H9 (cell line): ENCODE results near the gene ANTXRL. TPM values are rescaled to one million over a fixed set of nuclear protein-coding genes. Genes with fewer than 3 reads are reported as not detected.
"Not testable (repeated sequence)": the region's sequence is repeated elsewhere in the genome, so short reads cannot be mapped to it uniquely, and the experiment has no call there.

Experiments used
- DNase-seq: peaks from one replicate; pipeline ENCODE4 v3.0.0-alpha.2; 2017
- H2AFZ ChIP-seq: one replicate; pipeline ENCODE4 v1.6.1; 2013; ENCODE audit warnings: mild to moderate bottlenecking, low read length, control low read depth, moderate library complexity
- H2AK5ac ChIP-seq: 2 replicates; pipeline ENCODE4 v1.6.1; 2013; ENCODE audit warnings: low read length, control low read depth, mixed read lengths; ENCODE audit not compliant: insufficient read length
- H2BK120ac ChIP-seq: one replicate; pipeline ENCODE4 v1.6.1; 2013; ENCODE audit warnings: low read depth, mild to moderate bottlenecking, low read length, control low read depth, inconsistent platforms; ENCODE audit not compliant: poor library complexity, severe bottlenecking
- H2BK12ac ChIP-seq: 2 replicates; pipeline ENCODE4 v1.6.1; 2013; ENCODE audit warnings: low read length, control low read depth, mixed read lengths, low read depth; ENCODE audit not compliant: insufficient read length
- H2BK15ac ChIP-seq: 2 replicates; pipeline ENCODE4 v1.6.1; 2013; ENCODE audit warnings: low read depth, low read length, control low read depth
- H2BK20ac ChIP-seq: one replicate; pipeline ENCODE4 v1.6.1; 2013; ENCODE audit warnings: low read depth, mild to moderate bottlenecking, low read length, control low read depth, inconsistent platforms; ENCODE audit not compliant: poor library complexity, severe bottlenecking
- H2BK5ac ChIP-seq: 2 replicates; pipeline ENCODE4 v1.6.1; 2013; ENCODE audit warnings: low read length, control low read depth, mixed read lengths; ENCODE audit not compliant: insufficient read length
- H3K14ac ChIP-seq: 2 replicates; pipeline ENCODE4 v1.6.1; 2013; ENCODE audit warnings: low read length, control low read depth; ENCODE audit not compliant: insufficient read depth
- H3K18ac ChIP-seq: 2 replicates; pipeline ENCODE4 v1.6.1; 2013; ENCODE audit warnings: low read depth, mild to moderate bottlenecking, mixed read lengths, low read length, control low read depth; ENCODE audit not compliant: insufficient read length
- H3K23ac ChIP-seq: 2 replicates; pipeline ENCODE4 v1.6.1; 2013; ENCODE audit warnings: low read length, control low read depth, mixed read lengths, low read depth; ENCODE audit not compliant: insufficient read length
- H3K23me2 ChIP-seq: 2 replicates; pipeline ENCODE4 v1.6.1; 2013; ENCODE audit warnings: low read depth, mild to moderate bottlenecking, mixed read lengths, low read length, control low read depth; ENCODE audit not compliant: insufficient read length, poor library complexity, severe bottlenecking
- H3K27ac ChIP-seq: 2 replicates; pipeline ENCODE4 v1.5.1; 2013; ENCODE audit warnings: low read length, control low read depth, mixed read lengths, low read depth; ENCODE audit not compliant: insufficient read length
- H3K27me3 ChIP-seq: 2 replicates; pipeline ENCODE4 v1.6.1; 2013; ENCODE audit warnings: low read length, control low read depth, inconsistent platforms; ENCODE audit not compliant: insufficient read depth
- H3K4ac ChIP-seq: 2 replicates; pipeline ENCODE4 v1.6.1; 2013; ENCODE audit warnings: low read depth, mild to moderate bottlenecking, control low read depth, inconsistent platforms, low read length, moderate library complexity
- H3K4me1 ChIP-seq: 2 replicates; pipeline ENCODE4 v1.6.1; 2013; ENCODE audit warnings: low read length, control low read depth, inconsistent platforms; ENCODE audit not compliant: insufficient read depth
- H3K4me2 ChIP-seq: 2 replicates; pipeline ENCODE4 v1.6.1; 2013; ENCODE audit warnings: low read length, control low read depth, mixed read lengths; ENCODE audit not compliant: insufficient read length, insufficient read depth
- H3K56ac ChIP-seq: 2 replicates; pipeline ENCODE4 v1.6.1; 2013; ENCODE audit warnings: low read depth, mild to moderate bottlenecking, mixed read lengths, low read length, control low read depth; ENCODE audit not compliant: insufficient read length
- H3K79me1 ChIP-seq: 2 replicates; pipeline ENCODE4 v1.6.1; 2013; ENCODE audit warnings: low read depth, mild to moderate bottlenecking, moderate library complexity, low read length, control low read depth, inconsistent platforms; ENCODE audit not compliant: insufficient read depth, poor library complexity, severe bottlenecking
- H3K79me2 ChIP-seq: 2 replicates; pipeline ENCODE4 v1.6.1; 2013; ENCODE audit warnings: low read length, control low read depth, inconsistent platforms; ENCODE audit not compliant: insufficient read depth
- H3K9ac ChIP-seq: 2 replicates; pipeline ENCODE4 v1.6.1; 2013; ENCODE audit warnings: low read length, control low read depth, mixed read lengths; ENCODE audit not compliant: insufficient read length; ENCODE audit errors: extremely low read depth
- H3K9me3 ChIP-seq: one replicate; pipeline ENCODE4 v1.6.1; 2013; ENCODE audit warnings: low read depth, low read length, inconsistent platforms; ENCODE audit not compliant: control insufficient read depth
- H3T11ph ChIP-seq: one replicate; pipeline ENCODE4 v1.6.1; 2013; ENCODE audit warnings: mild to moderate bottlenecking, low read length, control low read depth, inconsistent platforms
- H4K20me1 ChIP-seq: one replicate; pipeline ENCODE4 v1.6.1; 2013; ENCODE audit not compliant: control insufficient read depth, insufficient read length, insufficient read depth
- H4K5ac ChIP-seq: 2 replicates; pipeline ENCODE4 v1.6.1; 2013; ENCODE audit warnings: low read depth, mild to moderate bottlenecking, mixed read lengths, low read length, control low read depth; ENCODE audit not compliant: insufficient read length
- H4K8ac ChIP-seq: replicated peaks from 2 replicates; pipeline ENCODE4 v1.6.1; 2013; ENCODE audit warnings: low read length, control low read depth, mixed read lengths, low read depth; ENCODE audit not compliant: insufficient read length
- H4K91ac ChIP-seq: 2 replicates; pipeline ENCODE4 v1.6.1; 2013; ENCODE audit warnings: low read depth, mild to moderate bottlenecking, moderate library complexity, mixed read lengths, low read length, control low read depth; ENCODE audit not compliant: insufficient read length
- H3K27ac Mint-ChIP-seq, 3 experiments: 2 replicates in 2 of 3; 3 replicates in 1 of 3; pipeline ENCODE4 v1.8.0; 2020 to 2021; ENCODE audit warnings: mixed read lengths in 3 of 3, mild to moderate bottlenecking in 1 of 3, moderate library complexity in 1 of 3
- H3K27me3 Mint-ChIP-seq: 2 replicates; pipeline ENCODE4 v1.8.0; 2021; ENCODE audit warnings: low read depth, mild to moderate bottlenecking, moderate library complexity, mixed read lengths
- H3K36me3 Mint-ChIP-seq, 3 experiments: 2 replicates in 2 of 3; 3 replicates in 1 of 3; pipeline ENCODE4 v1.8.0; 2020 to 2021; ENCODE audit warnings: low read depth in 3 of 3, mixed read lengths in 3 of 3; ENCODE audit not compliant: insufficient read depth in 1 of 3
- H3K4me1 Mint-ChIP-seq, 2 experiments: 2 replicates each; pipeline ENCODE4 v1.8.0; 2020; ENCODE audit warnings: mixed read lengths in 2 of 2
- H3K4me3 Mint-ChIP-seq, 2 experiments: 2 replicates in 1 of 2; 3 replicates in 1 of 2; pipeline ENCODE4 v1.8.0; 2020 to 2021; ENCODE audit warnings: mild to moderate bottlenecking in 2 of 2, mixed read lengths in 2 of 2, moderate library complexity in 1 of 2
- H3K9me3 Mint-ChIP-seq, 2 experiments: 2 replicates in 1 of 2; 3 replicates in 1 of 2; pipeline ENCODE4 v1.8.0; 2020; ENCODE audit warnings: mild to moderate bottlenecking in 2 of 2, mixed read lengths in 2 of 2, moderate library complexity in 1 of 2
- CTCF ChIP-seq: fragments of 200-600 bp; sonication (generic); conservative IDR thresholded peaks from 3 replicates; pipeline ENCODE4 v1.8.0; 2021; ENCODE audit warnings: antibody characterized with exemption, mild to moderate bottlenecking
- WGBS: extraction: QIAGEN DNeasy Blood & Tissue Kit; methylation state at CpG from one replicate; pipeline ENCODE4 v1.1.7; 2013; ENCODE audit warnings: missing lambda C conversion rate, low lambda C conversion rate, mixed read lengths; ENCODE audit not compliant: insufficient read length; ENCODE audit errors: extremely low coverage; 5-methylcytosine and 5-hydroxymethylcytosine counted together
- total RNA-seq: library from RNA; stranded (reverse); gene quantifications from 2 replicates; pipeline ENCODE4 v1.2.1, GENCODE V29; 2021

The ANTXRL gene
- total RNA-seq, 1 experiment from 2014 or later: not detected

DNA sequence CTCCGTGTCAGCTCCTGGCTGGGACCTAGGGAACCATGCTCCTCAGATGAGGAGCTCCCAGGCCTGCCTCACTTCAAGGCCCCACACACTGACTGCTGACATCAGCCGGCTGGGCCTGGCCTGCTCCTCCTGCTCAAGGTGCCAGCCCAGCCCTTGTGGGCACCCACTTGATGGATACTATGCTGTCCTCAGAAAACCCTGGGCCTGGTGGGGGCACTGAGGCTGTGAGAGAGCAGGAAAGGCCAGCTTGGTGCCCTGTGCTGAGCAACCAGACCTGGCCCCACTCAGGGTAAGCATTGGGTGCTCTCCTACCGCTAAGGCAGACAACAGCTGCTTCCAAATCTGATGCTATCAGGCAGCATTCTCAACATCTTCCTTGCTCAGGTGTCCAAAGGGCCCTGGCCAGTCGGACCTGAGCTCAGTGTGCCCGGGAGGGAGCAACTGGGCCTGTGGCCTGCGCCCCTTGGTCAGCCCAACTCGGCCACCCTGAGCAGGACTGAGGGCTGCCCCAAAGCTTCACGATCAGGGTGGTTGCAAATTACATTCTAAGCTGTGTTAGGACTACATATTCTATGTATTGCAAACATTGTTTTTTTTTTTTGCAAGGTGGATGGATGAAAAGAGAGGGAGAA, 21.9 kb upstream of the ANTXRL start:
- peaks cover 3 to 4% of the 10 kb centered on the region in 2 experiments; a peak in 1 of 4 replicates for H3K4me1 Mint-ChIP-seq
- no CpG with 5 or more reads among the region's 8 CpGs for WGBS
- H3K27me3 Mint-ChIP-seq: no peaks in the 10 kb centered on the region; the same call in 1 of the 2 replicates
- Histone ChIP-seq H3K4ac (no peak overlapping the region), H3K9me3 (no peaks in the 10 kb centered on the region), H2AFZ (no peak overlapping the region), H4K8ac (no peak overlapping the region), H2BK120ac (no peak overlapping the region), H2BK15ac (no peak overlapping the region), H2BK5ac (no peak overlapping the region), H2BK20ac (no peak overlapping the region), H3K23ac (no peak overlapping the region), H2AK5ac (no peak overlapping the region), H3K18ac (no peak overlapping the region), H3T11ph (no peak overlapping the region), H3K9ac (no peak overlapping the region), H3K79me2 (no peaks in the 10 kb centered on the region), H4K20me1 (peaks cover 3% of the 10 kb centered on the region), H4K5ac (no peak overlapping the region), H3K23me2 (no peaks in the 10 kb centered on the region), H3K14ac (no peak overlapping the region), H3K79me1 (no peaks in the 10 kb centered on the region), H3K27ac (no peak overlapping the region), H4K91ac (no peak overlapping the region), H3K4me2 (no peak overlapping the region), H3K27me3 (no peaks in the 10 kb centered on the region), H3K4me1 (no peaks in the 10 kb centered on the region), H3K56ac (no peak overlapping the region), H2BK12ac (no peak overlapping the region)
- no peak overlapping the region; a peak in 1 of 7 replicates for H3K27ac Mint-ChIP-seq
- H3K4me3 Mint-ChIP-seq: no peak overlapping the region
- peak; percentile 15 for DNase-seq
- H3K9me3 Mint-ChIP-seq: no peaks in the 10 kb centered on the region; a peak in 1 of 5 replicates
- TF ChIP-seq CTCF: no peak
- H3K36me3 Mint-ChIP-seq: no peaks in the 10 kb centered on the region

DNA sequence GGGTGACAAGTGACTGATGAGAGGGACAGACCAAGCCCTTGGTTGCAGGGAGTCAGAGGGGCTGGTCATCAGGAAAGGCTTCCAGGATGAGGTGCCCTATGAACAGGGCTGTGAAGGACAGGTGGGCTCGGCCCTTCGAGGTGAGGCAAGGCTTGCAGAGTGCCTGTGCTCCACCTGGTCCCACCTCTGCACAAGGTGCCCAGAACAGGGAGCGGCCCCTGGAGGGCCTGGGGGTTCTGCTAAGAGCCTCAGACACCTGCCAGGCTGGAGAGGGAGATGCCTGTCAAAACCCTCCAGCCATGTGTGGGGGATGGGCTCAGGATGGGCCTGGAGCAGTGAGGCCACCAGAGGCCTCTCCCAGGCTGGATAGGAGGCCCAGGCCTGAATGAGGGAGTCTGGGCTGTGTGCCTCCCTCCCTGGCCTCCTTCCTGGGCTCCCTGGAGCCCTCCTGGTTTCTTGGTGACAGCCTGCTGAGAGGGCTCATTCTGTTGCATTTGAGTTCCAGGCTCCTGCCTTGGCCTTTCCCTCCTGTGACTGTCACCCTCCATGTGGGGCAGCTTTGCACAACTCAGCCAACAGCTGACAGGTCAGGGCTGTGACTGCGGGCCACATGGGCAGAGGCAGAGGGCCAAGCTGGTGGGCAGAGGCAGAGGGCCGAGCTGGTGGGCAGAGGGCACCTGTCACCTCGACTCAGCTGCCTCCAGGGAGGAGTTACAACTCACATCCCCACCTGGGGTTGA, 21.1 kb upstream of the ANTXRL start:
- H3K56ac ChIP-seq, H3K14ac ChIP-seq, H3K36me3 Mint-ChIP-seq, H3K4me1 ChIP-seq, H2AFZ ChIP-seq, H3K27me3 Mint-ChIP-seq, H3K9me3 Mint-ChIP-seq, H3K23me2 ChIP-seq, H4K91ac ChIP-seq, H2BK120ac ChIP-seq, H3K79me2 ChIP-seq, H3K27me3 ChIP-seq, DNase-seq, H4K20me1 ChIP-seq, H4K8ac ChIP-seq, H3T11ph ChIP-seq, H3K9me3 ChIP-seq, H2BK15ac ChIP-seq, H3K23ac ChIP-seq, H2BK5ac ChIP-seq, H3K27ac ChIP-seq, H3K27ac Mint-ChIP-seq, H3K4me3 Mint-ChIP-seq, H2BK12ac ChIP-seq, H3K18ac ChIP-seq, H3K4me2 ChIP-seq, H3K9ac ChIP-seq, H3K4ac ChIP-seq, H3K79me1 ChIP-seq, H2AK5ac ChIP-seq, H3K4me1 Mint-ChIP-seq, H4K5ac ChIP-seq, H2BK20ac ChIP-seq: not testable (repeated sequence)
- WGBS: no CpG with 5 or more reads among the region's 6 CpGs
